NCI-H774 (cell line): ENCODE data around the gene ATAD1.
"Not testable (repeated sequence)": the region's sequence is repeated elsewhere in the genome, so short reads cannot be mapped to it uniquely, and the experiment has no call there.

ENCODE experiments used
- DNase-seq: peaks from one replicate; lab custom pipeline; 2025; lab: John Stamatoyannopoulos, UW

Gene ATAD1

GRCh38 chr10:87753995-87754866 is 63.8 kb downstream of the ATAD1 start:
- DNase-seq = no peak

- no peak for DNase-seq
These were observed 65.5 kb downstream of the ATAD1 start for GRCh38 chr10:87752566-87752965.

- no peak for DNase-seq
These were observed 66.8 kb downstream of the ATAD1 start for GRCh38 chr10:87751274-87751673.

- no peak for DNase-seq
These were observed 67.2 kb downstream of the ATAD1 start for GRCh38 chr10:87750817-87751216.

GRCh38 chr10:87750001-87750671 is 67.9 kb downstream of the ATAD1 start:
- DNase-seq = peak; percentile 8

- not testable (repeated sequence) for DNase-seq
These were observed 69.8 kb downstream of the ATAD1 start for GRCh38 chr10:87748244-87748643.

GRCh38 chr10:87746911-87747310 is 71.1 kb downstream of the ATAD1 start:
- no peak for DNase-seq

GRCh38 chr10:87744606-87745005 is 73.4 kb downstream of the ATAD1 start:
- DNase-seq = no peak

- not testable (repeated sequence) for DNase-seq
These were observed 74.9 kb downstream of the ATAD1 start for GRCh38 chr10:87742992-87743610.

- DNase-seq = no peak
These were observed 77.8 kb downstream of the ATAD1 start for GRCh38 chr10:87740254-87740655.

- DNase-seq = no peak
These were observed 78.3 kb downstream of the ATAD1 start for GRCh38 chr10:87739703-87740102.

GRCh38 chr10:87738253-87738652 is 79.8 kb downstream of the ATAD1 start:
- not testable (repeated sequence) for DNase-seq

GRCh38 chr10:87734987-87735827 is 82.8 kb downstream of the ATAD1 start:
- DNase-seq = no peak

GRCh38 chr10:87733081-87733480 is 84.9 kb downstream of the ATAD1 start:
- DNase-seq = no peak

GRCh38 chr10:87729940-87730339 is 88.1 kb downstream of the ATAD1 start:
- no peak for DNase-seq

- no peak for DNase-seq
These were observed 93.2 kb downstream of the ATAD1 start for GRCh38 chr10:87724789-87725188.

- no peak for DNase-seq
These were observed 94.5 kb downstream of the ATAD1 start for GRCh38 chr10:87723500-87723899.

- DNase-seq = no peak
These were observed 95.3 kb downstream of the ATAD1 start for GRCh38 chr10:87722716-87723115.

GRCh38 chr10:87721781-87722180 is 96.2 kb downstream of the ATAD1 start:
- DNase-seq = no peak

- no peak for DNase-seq
These were observed 97.4 kb downstream of the ATAD1 start for GRCh38 chr10:87720665-87721064.

GRCh38 chr10:87716348-87716670 is 101.7 kb downstream of the ATAD1 start:
- DNase-seq = no peak
